ENCODE measurements around the gene TMC5. TPM values are rescaled to one million over a fixed set of nuclear protein-coding genes. Genes with fewer than 3 reads are reported as not detected.

The TMC5 gene
- total RNA-seq, 2 donors from 2014 or later: 0.16 TPM; not detected in 1

DNA sequence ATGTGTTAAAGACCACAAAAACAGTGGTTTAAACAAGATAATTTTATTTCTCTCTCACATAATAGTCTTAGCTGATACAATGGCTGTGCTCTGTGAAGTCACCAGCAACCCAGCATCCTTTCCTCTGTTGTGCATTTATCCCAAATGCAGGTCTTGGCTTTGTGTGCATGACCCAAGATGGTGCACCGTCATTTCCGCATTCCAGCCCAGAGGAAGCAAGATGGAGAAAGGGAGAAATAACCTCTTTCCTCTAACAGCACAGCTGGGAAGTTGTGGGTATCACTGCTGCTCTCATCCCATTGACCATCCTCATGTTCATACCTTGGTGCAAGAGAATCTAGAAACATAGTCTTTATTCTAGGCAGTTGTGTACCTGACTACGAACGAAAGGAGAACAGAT is 21.8 kb downstream of the TMC5 start:
- no peaks in the 10 kb centered on the region for H3K36me3 ChIP-seq
- H3K9me3 ChIP-seq: no peaks in the 10 kb centered on the region
- DNase-seq (ENCODE audit: low spot score): no peak
- H3K27me3 ChIP-seq: no peaks in the 10 kb centered on the region
- H3K4me1 ChIP-seq: no peaks in the 10 kb centered on the region
- H3K27ac ChIP-seq: no peak overlapping the region
- no peak overlapping the region for H3K4me3 ChIP-seq
- no peak for TF ChIP-seq CTCF (IDR thresholded peaks at IDR 0.05)

- TF ChIP-seq CTCF (IDR thresholded peaks at IDR 0.05): no peak
- no peaks in the 10 kb centered on the region for H3K36me3 ChIP-seq
- no peak overlapping the region for H3K4me3 ChIP-seq
- no peak overlapping the region for H3K27ac ChIP-seq
- DNase-seq (ENCODE audit: low spot score): no peak
- H3K9me3 ChIP-seq: no peaks in the 10 kb centered on the region
- no peaks in the 10 kb centered on the region for H3K27me3 ChIP-seq
- no peaks in the 10 kb centered on the region for H3K4me1 ChIP-seq
Observed at GRCh38 chr16:19443659-19444058, 26.0 kb downstream of the TMC5 start.

GRCh38 chr16:19446300-19446846 is 28.7 kb downstream of the TMC5 start:
- TF ChIP-seq CTCF (IDR thresholded peaks at IDR 0.05): no peak
- H3K4me1 ChIP-seq: no peaks in the 10 kb centered on the region
- H3K4me3 ChIP-seq: no peak overlapping the region
- no peaks in the 10 kb centered on the region for H3K27me3 ChIP-seq
- H3K27ac ChIP-seq: no peak overlapping the region
- no peak for DNase-seq (ENCODE audit: low spot score)
- no peaks in the 10 kb centered on the region for H3K9me3 ChIP-seq
- H3K36me3 ChIP-seq: no peaks in the 10 kb centered on the region

GRCh38 chr16:19446886-19447285 is 29.2 kb downstream of the TMC5 start:
- Histone ChIP-seq H3K27me3 (no peaks in the 10 kb centered on the region), H3K27ac (no peak overlapping the region), H3K9me3 (no peaks in the 10 kb centered on the region), H3K4me3 (no peak overlapping the region), H3K4me1 (no peaks in the 10 kb centered on the region), H3K36me3 (no peaks in the 10 kb centered on the region)
- no peak for TF ChIP-seq CTCF (IDR thresholded peaks at IDR 0.05)
- no peak for DNase-seq (ENCODE audit: low spot score)

DNA sequence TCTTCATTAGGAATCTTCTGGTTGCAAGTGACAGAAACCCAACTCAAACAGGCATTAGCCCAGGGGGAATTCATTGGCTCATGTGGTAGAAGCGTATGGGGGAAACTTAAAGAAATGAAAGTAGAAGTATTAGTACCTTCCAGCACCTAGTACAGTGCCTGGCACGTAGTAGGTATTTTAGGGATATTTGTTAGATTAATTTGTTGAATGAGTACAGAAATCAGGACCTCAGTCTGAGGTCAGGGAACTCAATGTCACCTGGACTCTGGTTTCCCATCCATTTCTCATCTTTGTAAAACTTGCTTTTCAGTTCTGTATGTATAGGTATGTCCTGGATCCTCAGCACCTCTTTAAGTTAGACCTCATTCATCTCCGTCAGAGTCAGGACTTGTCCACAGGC is 32.5 kb downstream of the TMC5 start:
- TF ChIP-seq CTCF (IDR thresholded peaks at IDR 0.05): no peak
- H3K27me3 ChIP-seq: no peaks in the 10 kb centered on the region
- H3K4me3 ChIP-seq: no peak overlapping the region
- H3K36me3 ChIP-seq: no peaks in the 10 kb centered on the region
- H3K9me3 ChIP-seq: no peaks in the 10 kb centered on the region
- DNase-seq (ENCODE audit: low spot score): no peak
- H3K4me1 ChIP-seq: no peaks in the 10 kb centered on the region
- no peak overlapping the region for H3K27ac ChIP-seq

DNA sequence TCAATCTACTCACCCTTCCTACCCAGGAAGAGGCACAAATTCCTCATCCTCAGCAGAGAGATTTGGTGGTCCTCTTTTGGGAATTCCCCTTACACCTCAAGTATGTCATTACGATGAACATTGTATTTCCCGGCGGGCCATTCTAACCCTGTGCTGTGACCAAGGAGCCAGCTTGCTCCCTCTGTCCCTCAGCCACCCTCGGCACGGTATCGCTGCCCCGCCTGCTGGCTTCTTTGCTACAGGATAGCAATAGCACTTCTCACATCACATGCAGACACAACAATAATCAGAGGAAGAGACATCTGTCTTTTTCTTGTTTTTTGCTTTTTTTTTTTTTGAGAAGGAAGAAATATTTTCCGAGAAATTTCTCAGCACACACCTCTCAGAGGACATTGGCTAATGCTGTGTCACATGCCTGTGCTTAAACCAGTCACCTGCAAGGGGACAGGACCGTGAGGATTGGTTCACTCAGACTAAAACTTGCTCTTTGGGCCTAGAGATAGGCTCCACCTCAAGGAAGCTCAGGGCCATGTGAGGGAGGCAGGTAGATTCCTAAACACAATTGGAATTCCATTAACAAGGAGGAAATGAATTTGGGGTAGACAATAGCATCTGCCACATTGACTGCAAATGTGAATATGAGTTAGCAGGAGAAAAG is 41.2 kb downstream of the TMC5 start:
- Histone ChIP-seq H3K27me3 (no peaks in the 10 kb centered on the region), H3K4me1 (no peaks in the 10 kb centered on the region), H3K36me3 (no peaks in the 10 kb centered on the region), H3K4me3 (no peak overlapping the region), H3K27ac (no peak overlapping the region), H3K9me3 (no peaks in the 10 kb centered on the region)
- no peak for DNase-seq (ENCODE audit: low spot score)
- TF ChIP-seq CTCF (IDR thresholded peaks at IDR 0.05): no peak

Measured in right atrium auricular region (tissue), 2 donors.